ENCODE results near the gene WDSUB1.

GRCh38 chr2:159267921-159268320, 18.6 kb downstream of the WDSUB1 start:
- TF ChIP-seq CTCF (IDR thresholded peaks at IDR 0.05; ENCODE audit: insufficient read depth, low read length) (no peak), POLR2AphosphoS5 (IDR thresholded peaks at IDR 0.05; ENCODE audit: low read depth) (no peak)
